HG02642 (cell line): ENCODE results near the gene FBN2.
"Not testable (repeated sequence)": the region's sequence is repeated elsewhere in the genome, so short reads cannot be mapped to it uniquely, and the experiment has no call there.

Source experiments
- ATAC-seq: cut with Tn5 transposase; IDR thresholded peaks from one replicate; pipeline ENCODE4 v1.9.1; 2021; ENCODE audit warnings: mild to moderate bottlenecking; ENCODE audit not compliant: unreplicated experiment, poor library complexity

The FBN2 gene

GRCh38 chr5:128483738-128484137 lies 54.3 kb downstream of the FBN2 start:
- ATAC-seq = no peak

DNA sequence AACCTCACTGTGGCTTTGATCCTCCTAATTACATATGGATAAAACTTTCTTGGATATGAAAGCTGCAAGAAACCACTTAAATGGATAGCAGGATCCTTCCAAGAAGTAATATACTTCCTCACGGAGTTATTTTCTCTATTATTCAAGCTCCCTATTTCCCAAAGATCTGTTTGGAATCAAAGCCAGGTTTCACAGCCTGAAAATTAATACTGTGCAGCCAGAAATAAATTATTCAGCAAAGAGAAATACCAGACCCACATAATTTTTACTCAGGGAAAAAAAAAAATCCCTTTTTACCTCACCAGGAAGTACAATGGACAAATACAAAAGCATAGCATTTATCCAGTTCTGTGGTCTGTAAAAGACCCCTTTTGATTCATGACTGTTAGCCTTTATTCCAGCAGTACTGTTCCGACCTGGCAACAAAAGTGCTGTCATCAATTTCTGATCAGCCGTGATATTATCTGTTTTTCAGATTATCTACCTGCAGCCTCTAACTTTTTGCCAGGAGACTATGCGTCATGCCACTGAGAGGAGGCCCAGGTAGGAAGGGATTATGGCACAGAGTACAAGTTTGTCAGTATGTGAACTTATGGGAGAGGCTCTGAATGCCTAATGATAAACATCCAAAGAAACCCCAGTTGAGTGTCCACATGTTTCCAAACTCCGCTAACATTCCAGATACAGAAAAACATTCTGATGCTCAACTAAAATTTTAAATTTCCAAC lies 57.0 kb downstream of the FBN2 start:
- no peak for ATAC-seq

DNA sequence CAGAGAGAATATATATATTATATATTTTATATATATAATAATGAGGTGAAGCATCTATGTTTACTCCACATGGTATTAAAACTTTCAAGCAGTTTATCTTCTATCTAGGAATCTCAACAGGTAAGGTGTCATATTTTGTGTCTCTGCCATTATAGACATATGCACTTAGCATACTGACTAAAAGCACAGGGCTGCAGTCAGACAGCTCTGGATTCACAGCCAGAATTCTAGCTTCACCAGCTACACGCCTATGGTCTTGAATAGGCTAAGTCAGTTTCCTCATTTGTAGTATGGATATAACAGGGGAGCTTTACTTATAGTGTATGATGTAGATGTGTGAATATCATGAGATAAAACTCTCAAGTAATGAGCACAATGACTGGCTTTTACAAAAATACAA lies 57.9 kb downstream of the FBN2 start:
- no peak for ATAC-seq

GRCh38 chr5:128478386-128479368 lies 59.4 kb downstream of the FBN2 start:
- ATAC-seq = no peak

DNA sequence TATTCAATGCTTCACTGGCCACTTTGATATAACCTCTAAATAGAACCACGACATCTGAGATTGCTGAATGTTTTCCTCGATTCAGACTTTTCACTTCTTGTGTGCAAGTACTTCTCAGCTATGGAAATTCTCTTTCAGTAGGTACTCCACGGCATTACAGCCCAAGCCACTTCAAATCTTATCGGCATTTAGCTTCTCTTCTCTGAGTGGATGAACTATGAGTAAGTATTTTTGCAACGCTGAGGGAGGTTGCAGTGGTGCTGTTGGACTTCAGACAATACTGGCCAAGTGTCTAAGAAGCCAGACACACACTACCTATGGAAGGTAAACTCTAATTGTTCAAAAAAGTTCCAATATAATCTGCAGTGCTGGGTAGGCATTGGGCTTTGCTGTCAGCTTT lies 60.1 kb downstream of the FBN2 start:
- ATAC-seq = no peak

DNA sequence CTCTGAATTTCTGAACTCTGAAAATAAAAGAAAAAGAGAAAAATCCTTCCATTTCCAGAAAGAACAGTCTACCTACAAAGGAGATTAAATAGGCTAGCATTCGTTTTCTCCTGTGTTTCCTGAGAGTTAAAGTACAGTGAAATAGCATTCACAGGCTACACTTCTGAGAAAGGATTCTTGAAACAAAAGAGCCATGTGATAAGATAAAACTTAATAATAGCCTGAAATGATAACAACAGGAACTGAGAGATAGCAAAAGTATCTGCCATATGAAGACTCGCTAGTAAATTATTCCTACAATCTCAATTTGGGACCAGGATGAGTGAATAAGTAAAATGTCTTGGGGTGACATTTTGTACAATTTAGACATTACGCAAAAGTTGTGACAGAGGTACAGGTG lies 62.4 kb downstream of the FBN2 start:
- no peak for ATAC-seq

DNA sequence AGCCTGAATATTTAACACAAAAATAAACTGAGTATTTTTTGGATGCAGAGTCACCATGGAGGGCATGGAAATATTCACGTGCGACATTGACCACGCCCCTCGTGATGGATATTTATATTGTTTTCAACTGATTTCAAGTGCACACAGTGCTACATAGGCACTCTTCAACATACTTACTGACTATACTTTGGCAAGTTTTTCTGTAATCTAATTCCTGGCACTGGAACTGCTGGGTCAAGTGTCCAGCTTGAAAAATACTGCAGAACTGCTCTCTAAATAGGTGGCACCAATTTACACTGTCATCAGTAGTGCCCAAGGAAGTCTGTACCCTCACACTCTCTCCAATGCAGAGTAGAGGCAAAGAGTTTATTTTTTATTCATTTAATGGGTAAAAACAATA lies 65.1 kb downstream of the FBN2 start:
- no peak for ATAC-seq

DNA sequence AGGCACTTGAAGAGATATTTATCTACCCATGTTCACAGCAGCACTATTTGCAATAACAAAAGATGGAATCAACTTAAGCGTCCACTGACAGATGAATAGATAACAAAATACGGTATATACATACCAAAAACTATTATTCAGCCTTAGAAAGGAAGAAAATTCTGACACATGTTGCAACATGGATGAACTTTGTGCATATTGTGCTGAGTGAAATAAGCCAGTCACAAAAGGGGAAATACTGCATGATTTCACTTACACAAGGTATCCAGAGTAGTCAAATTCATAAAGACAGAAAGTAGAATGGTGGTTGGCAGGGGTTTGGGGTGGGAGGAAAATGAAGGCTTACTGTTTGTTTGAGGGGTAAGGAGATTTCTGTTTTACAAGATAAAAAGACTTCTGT lies 66.0 kb downstream of the FBN2 start:
- no peak for ATAC-seq

DNA sequence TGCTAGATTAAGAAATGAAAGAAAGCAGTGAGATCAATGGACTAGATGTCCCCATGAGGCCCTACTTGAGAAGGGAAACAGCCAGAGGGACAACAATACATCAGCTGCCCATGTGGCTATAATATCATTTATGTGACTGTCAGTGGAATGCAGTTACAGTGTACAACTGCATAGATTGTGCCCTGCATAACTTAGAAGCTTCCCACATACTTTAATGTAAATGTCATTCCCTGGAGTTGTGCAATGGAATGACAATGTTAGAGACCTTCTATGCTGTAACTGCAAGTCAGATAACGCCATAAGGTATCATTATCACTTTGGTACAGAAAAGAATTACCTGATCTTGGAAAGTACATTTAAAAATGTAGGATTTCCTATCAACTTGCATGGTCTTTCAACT lies 67.4 kb downstream of the FBN2 start:
- no peak for ATAC-seq

DNA sequence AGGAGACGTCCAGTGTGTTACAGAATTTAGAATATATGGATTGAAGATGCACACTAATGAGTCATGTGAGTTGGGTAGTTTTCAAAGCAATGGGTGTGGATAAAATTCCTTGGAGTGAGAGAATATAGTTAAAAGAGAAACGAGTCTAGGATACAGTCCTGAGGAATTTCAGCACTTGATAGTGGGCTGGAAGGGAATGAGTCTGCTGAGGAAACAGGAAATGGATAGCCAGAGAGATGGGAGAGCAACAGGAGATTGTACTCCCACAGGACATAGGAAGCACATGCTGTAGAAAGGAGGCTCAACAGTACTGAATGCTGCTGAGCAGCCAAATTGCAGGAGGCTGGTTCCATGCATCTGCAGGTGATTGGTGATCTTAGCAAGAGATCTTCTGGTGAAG lies 68.1 kb downstream of the FBN2 start:
- no peak for ATAC-seq

- ATAC-seq = no peak
Measured at GRCh38 chr5:128466980-128467379, 71.1 kb downstream of the FBN2 start.

GRCh38 chr5:128466554-128466953 lies 71.5 kb downstream of the FBN2 start:
- ATAC-seq = no peak

GRCh38 chr5:128464596-128464995 lies 73.4 kb downstream of the FBN2 start:
- no peak for ATAC-seq

DNA sequence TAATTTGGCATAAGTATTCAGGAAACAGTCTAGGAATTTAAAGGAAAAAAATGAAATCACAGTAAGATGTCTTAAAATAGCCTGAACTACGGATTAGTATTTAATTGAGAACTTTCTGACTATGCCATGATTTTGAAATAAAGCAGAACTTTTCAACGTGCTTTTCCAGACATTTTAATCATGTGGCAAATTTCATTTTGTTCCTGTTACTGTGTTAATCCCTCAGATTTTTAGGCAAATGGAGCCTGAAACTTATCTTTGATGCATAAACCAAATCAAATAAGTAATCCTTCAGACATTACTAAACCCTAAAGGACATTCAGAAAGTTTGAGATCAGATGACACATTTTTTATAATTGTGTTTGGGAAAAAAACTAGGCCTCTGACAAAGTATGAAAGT lies 75.7 kb downstream of the FBN2 start:
- no peak for ATAC-seq

DNA sequence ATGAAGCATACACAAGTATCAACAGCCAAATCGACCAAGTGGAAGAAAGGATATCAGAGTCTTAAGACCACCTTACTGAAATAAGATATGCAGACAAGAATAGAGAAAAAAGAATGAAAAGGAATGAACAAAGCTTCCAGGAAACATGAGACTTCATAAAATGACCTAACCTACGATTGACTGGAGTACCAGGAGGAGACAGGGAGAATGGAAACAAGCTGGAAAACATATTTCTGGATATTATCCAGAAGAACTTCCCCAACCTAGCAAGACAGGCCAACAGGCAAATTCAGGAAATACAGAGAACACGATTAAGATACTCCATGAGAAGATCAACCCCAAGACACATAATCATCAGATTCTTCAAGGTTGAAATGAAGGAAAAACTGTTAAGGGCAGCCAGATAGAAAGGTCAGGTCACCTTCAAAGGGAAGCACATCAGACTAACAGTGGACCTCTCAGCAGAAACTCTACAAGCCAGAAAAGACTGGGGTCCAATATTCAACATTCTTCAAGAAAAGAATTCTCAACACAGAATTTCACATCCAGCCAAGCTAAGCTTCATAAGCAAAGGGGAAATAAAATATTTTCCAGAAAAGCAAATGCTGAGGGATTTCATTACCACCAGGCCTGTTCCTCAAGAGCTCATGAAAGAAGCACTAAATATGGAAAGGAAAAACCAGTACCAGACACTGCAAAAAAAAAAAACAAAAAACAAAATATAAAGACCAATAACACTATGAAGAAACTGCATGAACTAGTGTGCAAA lies 80.7 kb downstream of the FBN2 start:
- not testable (repeated sequence) for ATAC-seq

DNA sequence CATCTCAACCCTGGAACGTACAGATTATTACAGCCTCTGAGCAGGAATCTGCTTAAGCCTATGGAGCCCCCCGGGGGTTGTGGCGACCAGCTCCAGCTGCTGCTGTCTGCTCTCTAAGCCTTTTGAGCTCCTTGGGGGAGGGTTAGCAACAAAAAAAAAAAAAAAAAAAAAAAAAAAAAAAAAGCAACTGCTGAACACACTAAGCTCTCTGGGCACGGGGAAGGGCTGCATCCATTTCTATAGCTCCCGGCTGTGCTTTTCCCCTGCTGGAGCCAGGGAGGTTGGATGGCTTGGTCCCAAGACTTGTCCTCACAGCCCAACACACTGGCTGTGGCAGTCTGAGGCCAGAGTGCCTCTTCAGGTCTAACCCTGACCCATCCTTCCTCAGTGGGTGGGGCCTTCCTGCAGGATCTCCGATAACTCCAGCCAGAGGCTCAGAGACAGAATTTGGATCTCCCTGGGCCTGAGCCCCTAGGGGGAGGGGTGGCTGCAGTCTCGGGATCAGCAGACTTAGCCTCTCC lies 82.1 kb downstream of the FBN2 start:
- ATAC-seq = no peak

DNA sequence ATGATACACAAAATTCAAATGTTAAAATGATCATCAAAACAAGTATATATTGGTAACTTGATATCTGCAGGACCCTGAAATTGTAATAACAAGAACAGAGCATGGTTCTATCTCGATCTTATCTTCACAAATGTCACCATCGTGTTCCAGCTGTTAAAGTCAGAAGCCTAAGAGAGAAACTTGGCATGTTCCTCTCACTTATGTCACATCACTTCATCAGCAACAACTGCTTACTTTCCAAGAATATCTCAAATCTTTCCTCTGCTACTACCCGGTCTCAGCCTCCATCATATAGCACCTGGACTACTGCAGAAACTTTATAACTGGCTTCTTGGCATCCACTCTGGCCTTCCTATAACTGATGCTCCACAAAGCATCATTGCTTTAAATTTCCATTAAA lies 84.9 kb downstream of the FBN2 start:
- ATAC-seq = no peak

DNA sequence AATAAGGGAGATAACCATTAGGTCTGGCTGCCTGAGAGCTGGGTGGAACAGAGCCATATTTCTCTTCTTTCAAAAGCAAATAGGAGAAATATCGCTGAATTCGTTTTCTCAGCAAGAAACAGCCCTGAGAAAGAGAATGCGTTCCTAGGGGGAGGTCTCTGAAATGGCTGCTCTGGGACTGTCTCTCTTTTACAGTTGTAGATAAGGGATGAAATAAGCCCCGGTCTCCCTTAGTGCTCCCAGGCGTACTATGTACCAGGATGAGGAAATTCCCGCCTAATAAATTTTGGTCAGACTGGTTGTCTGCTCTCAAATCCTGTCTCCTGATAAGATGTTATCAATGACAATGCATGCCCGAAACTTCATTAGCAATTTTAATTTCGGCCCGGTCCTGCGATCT lies 90.8 kb downstream of the FBN2 start:
- not testable (repeated sequence) for ATAC-seq

- ATAC-seq = no peak
Measured at GRCh38 chr5:128441941-128442350, 96.1 kb downstream of the FBN2 start.

- ATAC-seq = no peak
Measured at GRCh38 chr5:128441165-128441564, 96.9 kb downstream of the FBN2 start.
